Endothelial cell of umbilical vein (primary cell): ENCODE measurements around the gene UMPS. TPM values are rescaled to one million over a fixed set of nuclear protein-coding genes. Genes with fewer than 3 reads are reported as not detected.

Experiments used
- BruUV-seq: library from RNA; stranded (reverse); fragments of 400-500 nt; replicated peaks from 2 replicates; lab custom pipeline; 2021; lab: Mats Ljungman, UMichigan
- CTCF ChIA-PET: fragments of 300-600, 350-600 bp; sonication (Branson Sonifier 250); formaldehyde crosslinking; loops from one replicate; lab custom pipeline; 2021; ENCODE audit warnings: antibody characterized with exemption, inconsistent platforms; lab: Charles Lee
- POLR2A ChIA-PET: fragments of 300-600, 350-600 bp; sonication (Branson Sonifier 250); formaldehyde crosslinking; loops from one replicate; lab custom pipeline; 2021; ENCODE audit warnings: antibody characterized with exemption, inconsistent platforms; lab: Charles Lee
- DNase-seq: peaks from one replicate; pipeline ENCODE4 v3.0.0-alpha.2; 2011; ENCODE audit warnings: low read depth, low spot score
- FAIRE-seq: peaks from 2 replicates; lab custom pipeline; 2011; peaks lifted over from hg19 to GRCh38; lab: Jason Lieb, UNC
- H2AFZ ChIP-seq: 2 replicates; pipeline ENCODE4 v1.6.0; 2012; ENCODE audit warnings: low read depth, low read length, control low read depth, inconsistent platforms
- H3K27ac ChIP-seq: 2 replicates; pipeline ENCODE4 v1.5.1; 2011; ENCODE audit warnings: low read depth, mild to moderate bottlenecking, control low read depth, low read length, moderate library complexity; ENCODE audit not compliant: insufficient read depth
- H3K27me3 ChIP-seq, 2 experiments: 2 replicates each; pipeline versions ENCODE4 v1.6.0 to v1.6.1; 2011; ENCODE audit warnings: low read length in 2 of 2, mixed read lengths in 1 of 2; ENCODE audit not compliant: control insufficient read depth in 2 of 2, insufficient read depth in 2 of 2
- H3K36me3 ChIP-seq, 2 experiments: 2 replicates in 1 of 2; 3 replicates in 1 of 2; pipeline ENCODE4 v1.5.1; 2011; ENCODE audit warnings: low read length in 2 of 2, mild to moderate bottlenecking in 1 of 2, moderate library complexity in 1 of 2; ENCODE audit not compliant: control insufficient read depth in 2 of 2, insufficient read depth in 2 of 2; ENCODE audit errors: extremely low read depth in 1 of 2
- H3K4me1 ChIP-seq: 3 replicates; pipeline ENCODE4 v1.5.1; 2011; ENCODE audit warnings: mild to moderate bottlenecking, low read length; ENCODE audit not compliant: control insufficient read depth, insufficient read depth; ENCODE audit errors: extremely low read depth
- H3K4me2 ChIP-seq: 2 replicates; pipeline ENCODE4 v1.6.1; 2011; ENCODE audit warnings: low read length, control low read depth, mixed read lengths; ENCODE audit not compliant: insufficient read depth
- H3K4me3 ChIP-seq, 3 experiments: fragments of 200-600 bp in 1 of 3; sonication (generic), shearing (Covaris generic) in 1 of 3; replicated peaks in 1 of 3; 2 replicates each; pipeline ENCODE4 v1.5.1; 2011 to 2016; ENCODE audit warnings: control low read depth in 3 of 3, low read length in 3 of 3, mild to moderate bottlenecking in 2 of 3, inconsistent platforms in 1 of 3, low read depth in 1 of 3, moderate library complexity in 1 of 3; ENCODE audit not compliant: insufficient read depth in 1 of 3
- H3K79me2 ChIP-seq: 2 replicates; pipeline ENCODE4 v1.6.0; 2012; ENCODE audit warnings: low read length, inconsistent platforms; ENCODE audit not compliant: control insufficient read depth, insufficient read depth
- H3K9ac ChIP-seq: replicated peaks from 2 replicates; pipeline ENCODE3; 2011; ENCODE audit warnings: low read length, control low read depth; ENCODE audit not compliant: insufficient read depth; ENCODE audit errors: extremely low read depth
- H3K9me1 ChIP-seq: replicated peaks from 3 replicates; pipeline ENCODE4 v1.6.0; 2011; ENCODE audit warnings: mild to moderate bottlenecking, low read length; ENCODE audit not compliant: control insufficient read depth, insufficient read depth; ENCODE audit errors: extremely low read depth
- H3K9me3 ChIP-seq: replicated peaks from 2 replicates; pipeline ENCODE4 v1.5.1; 2012; ENCODE audit warnings: low read length, inconsistent platforms; ENCODE audit not compliant: control insufficient read depth, insufficient read depth
- H4K20me1 ChIP-seq: replicated peaks from 2 replicates; pipeline ENCODE3; 2011; ENCODE audit warnings: mild to moderate bottlenecking, low read length; ENCODE audit not compliant: control insufficient read depth, insufficient read depth; ENCODE audit errors: extremely low read depth
- EZH2 ChIP-seq: IDR thresholded peaks from 2 replicates; pipeline ENCODE4 v1.6.1; 2012; ENCODE audit warnings: borderline replicate concordance, low read depth, mild to moderate bottlenecking, moderate library complexity, low read length, inconsistent platforms; ENCODE audit not compliant: severe bottlenecking
- FOS ChIP-seq: IDR thresholded peaks from 2 replicates; pipeline ENCODE4 v1.6.1; 2011; ENCODE audit warnings: mild to moderate bottlenecking, low read length, moderate library complexity, borderline replicate concordance; ENCODE audit not compliant: insufficient read depth
- GATA2 ChIP-seq: IDR thresholded peaks from 2 replicates; pipeline ENCODE4 v1.7.0; 2011; ENCODE audit warnings: low read depth, mild to moderate bottlenecking, moderate library complexity, mixed read lengths, low read length; ENCODE audit not compliant: insufficient read length, insufficient read depth
- JUN ChIP-seq: IDR thresholded peaks from 2 replicates; pipeline ENCODE4 v1.6.1; 2011; ENCODE audit warnings: borderline replicate concordance, low read depth; ENCODE audit not compliant: insufficient read length, insufficient read depth
- MYC ChIP-seq: IDR thresholded peaks from one replicate; pipeline ENCODE4 v1.6.1; 2011; ENCODE audit warnings: mild to moderate bottlenecking, low read depth, low read length
- POLR2A ChIP-seq: IDR thresholded peaks from 2 replicates; pipeline ENCODE4 v1.6.1; 2012; ENCODE audit warnings: low read depth, mild to moderate bottlenecking, control low read depth, low read length
- POLR2AphosphoS5 ChIP-seq: IDR thresholded peaks from 2 replicates; pipeline ENCODE4 v1.6.1; 2012; ENCODE audit warnings: low read depth, mild to moderate bottlenecking, control low read depth, low read length, moderate library complexity; ENCODE audit not compliant: insufficient read depth
- dilution Hi-C: fragments of 300-500 bp; cut with MboI; formaldehyde crosslinking; loops from one replicate; pipeline ENCODE4 v1.15.0; 2019; ENCODE audit warnings: low sequenced_read_pairs; ENCODE audit not compliant: extremely low pct_ligation_motif_present
- intact Hi-C: fragments of 100-400 bp; cut with micrococcal nuclease; formaldehyde crosslinking; loops from one replicate; pipeline ENCODE4 v1.10.0; 2022
- polyA plus RNA-seq, 4 experiments: library from polyadenylated mRNA; depleted of rRNA in 3 of 4; stranded (reverse) in 3 of 4; unstranded in 1 of 4; fragments of >200 nt; gene quantifications; 2 replicates each; pipeline versions ENCODE4 v1.2.1 to v1.2.3, GENCODE V29; 2011 to 2012; ENCODE audit warnings: missing spikeins in 1 of 4
- total RNA-seq: library from RNA; stranded (reverse); gene quantifications from 2 replicates; pipeline ENCODE4 v1.2.3, GENCODE V29; 2021
- TF ChIP-seq, protein P1 (sequence below): IDR thresholded peaks from 2 replicates; pipeline ENCODE4 v1.6.1; 2011; ENCODE audit not compliant: insufficient read depth, insufficient read length
- TF ChIP-seq, protein P2 (sequence below), 2 donors: IDR thresholded peaks; 1 replicate in 1 of 2; 2 replicates in 1 of 2; pipeline ENCODE4 v1.5.1; 2011; ENCODE audit warnings: low read length in 2 of 2, mild to moderate bottlenecking in 2 of 2, moderate library complexity in 2 of 2, control low read depth in 1 of 2, inconsistent platforms in 1 of 2, low read depth in 1 of 2; ENCODE audit not compliant: insufficient read depth in 1 of 2; ENCODE audit errors: extremely low read depth in 1 of 2

UMPS gene
- total and polyA plus RNA-seq, 2 donors (not counting 3 experiments of a cell fraction or from before 2014, with no cell fraction given), result 38.6 to 50.2 TPM

DNA sequence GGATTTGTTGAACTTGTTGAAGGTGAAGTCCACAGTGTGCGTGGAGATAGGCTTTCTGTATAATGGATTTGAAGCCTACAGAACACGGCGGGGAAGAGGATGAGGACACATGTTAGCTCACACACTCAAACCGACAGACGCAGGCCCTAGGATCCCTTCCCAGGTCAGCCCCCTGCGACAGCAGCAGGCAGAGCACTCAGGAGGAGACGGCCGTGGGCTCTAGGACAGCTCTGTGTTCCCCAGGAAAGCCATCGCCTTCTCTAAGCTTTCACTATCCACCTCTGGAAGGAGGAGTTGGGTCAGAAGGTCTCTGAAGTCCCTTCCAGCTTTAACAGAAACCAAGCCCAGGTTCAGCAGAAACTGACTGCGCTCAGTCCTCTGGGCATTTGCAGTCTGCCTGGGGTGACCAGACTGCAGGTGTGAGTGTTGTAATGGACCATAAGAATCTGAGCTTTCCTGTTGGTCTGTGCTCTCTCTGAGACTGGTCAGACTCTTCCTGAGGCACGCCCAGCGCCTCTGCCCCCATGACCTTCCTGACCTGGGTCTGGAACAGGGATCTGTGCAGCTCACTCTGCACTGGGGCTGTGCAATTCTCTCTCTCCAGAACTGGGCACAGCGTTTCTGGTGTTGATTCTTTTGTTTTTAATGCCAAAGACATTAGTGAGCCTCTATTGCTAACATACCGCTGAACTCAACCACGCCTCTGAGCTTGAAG is 33.5 kb downstream of the UMPS start:
- FAIRE-seq, result no peak

More for the DNA sequence above, 33.5 kb downstream of the UMPS start:
- dilution Hi-C loops, result loop anchor here (25.0 kb wide), 1 partner anchor 124 kb away; the partner anchor contains the start of gene ITGB5
- no peaks in the 10 kb centered on the region for H3K9me1 ChIP-seq
- no peaks in the 10 kb centered on the region for H3K9me3 ChIP-seq
- H3K9ac ChIP-seq, result no peak overlapping the region
- H4K20me1 ChIP-seq, result no peaks in the 10 kb centered on the region
- no peaks in the 10 kb centered on the region for H3K27me3 ChIP-seq
- no peak overlapping the region for H2AFZ ChIP-seq
- no peaks in the 10 kb centered on the region for H3K79me2 ChIP-seq
- H3K4me2 ChIP-seq, result no peak overlapping the region
- H3K4me3 ChIP-seq, result no peak overlapping the region
- no peak overlapping the region for H3K27ac ChIP-seq
- CTCF ChIA-PET, result interaction anchor here (1.2 to 8.6 kb wide), 3 partner anchors 22 to 140 kb away, joined by 3 to 424 read pairs (median 112); no protein-coding TSS in a partner anchor
- peaks cover 0 to 13% of the 10 kb centered on the region in 2 experiments for H3K36me3 ChIP-seq
- TF ChIP-seq FOS (no peak), GATA2 (no peak), MYC (no peak), POLR2A (no peak), POLR2AphosphoS5 (no peak), EZH2 (no peak), JUN (no peak)
- TF ChIP-seq, protein P1, sequence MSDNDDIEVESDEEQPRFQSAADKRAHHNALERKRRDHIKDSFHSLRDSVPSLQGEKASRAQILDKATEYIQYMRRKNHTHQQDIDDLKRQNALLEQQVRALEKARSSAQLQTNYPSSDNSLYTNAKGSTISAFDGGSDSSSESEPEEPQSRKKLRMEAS, result no peak
- TF ChIP-seq, protein P2, sequence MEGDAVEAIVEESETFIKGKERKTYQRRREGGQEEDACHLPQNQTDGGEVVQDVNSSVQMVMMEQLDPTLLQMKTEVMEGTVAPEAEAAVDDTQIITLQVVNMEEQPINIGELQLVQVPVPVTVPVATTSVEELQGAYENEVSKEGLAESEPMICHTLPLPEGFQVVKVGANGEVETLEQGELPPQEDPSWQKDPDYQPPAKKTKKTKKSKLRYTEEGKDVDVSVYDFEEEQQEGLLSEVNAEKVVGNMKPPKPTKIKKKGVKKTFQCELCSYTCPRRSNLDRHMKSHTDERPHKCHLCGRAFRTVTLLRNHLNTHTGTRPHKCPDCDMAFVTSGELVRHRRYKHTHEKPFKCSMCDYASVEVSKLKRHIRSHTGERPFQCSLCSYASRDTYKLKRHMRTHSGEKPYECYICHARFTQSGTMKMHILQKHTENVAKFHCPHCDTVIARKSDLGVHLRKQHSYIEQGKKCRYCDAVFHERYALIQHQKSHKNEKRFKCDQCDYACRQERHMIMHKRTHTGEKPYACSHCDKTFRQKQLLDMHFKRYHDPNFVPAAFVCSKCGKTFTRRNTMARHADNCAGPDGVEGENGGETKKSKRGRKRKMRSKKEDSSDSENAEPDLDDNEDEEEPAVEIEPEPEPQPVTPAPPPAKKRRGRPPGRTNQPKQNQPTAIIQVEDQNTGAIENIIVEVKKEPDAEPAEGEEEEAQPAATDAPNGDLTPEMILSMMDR (IDR thresholded peaks at IDR 0.05; ENCODE audit: extremely low read depth in 1 of 2, insufficient read depth in 1 of 2, low read depth in 1 of 2, low read length in 2 of 2), result no peak
- BruUV-seq, result no TSS peak
- POLR2A ChIA-PET, result no interaction called here
- intact Hi-C loops, result loop anchor here (5.0 to 10.0 kb wide), 2 partner anchors 391 to 674 kb away; no protein-coding TSS in a partner anchor
- no peak for DNase-seq
- H3K4me1 ChIP-seq, result no peaks in the 10 kb centered on the region
